Activated naive CD8-positive, alpha-beta T cell treated with anti-CD3 and anti-CD28 coated beads, Interleukin-2, amount 10 ng/mL, durations not matched to agents 7 days and 5 days (primary cell): Measurements from ENCODE around the gene SIN3B. TPM values are rescaled to one million over a fixed set of nuclear protein-coding genes. Genes with fewer than 3 reads are reported as not detected.

Source experiments
- ATAC-seq: fragments of 150-1000 bp; cut with Tn5 transposase; one replicate; pipeline ENCODE4 v1.10.0; 2021; ENCODE audit warnings: low read depth, moderate library complexity
- POLR2A ChIA-PET: fragments of 350-600 bp; sonication (Branson Sonifier 250); formaldehyde crosslinking; loops from one replicate; lab custom pipeline; 2021; ENCODE audit warnings: antibody characterized with exemption; lab: Charles Lee
- DNase-seq: peaks from one replicate; pipeline ENCODE4 v3.0.0; 2021
- H3K27ac Mint-ChIP-seq: one replicate; pipeline ENCODE4 v1.8.0; 2022; ENCODE audit warnings: mild to moderate bottlenecking, mixed read lengths
- H3K27me3 Mint-ChIP-seq: one replicate; pipeline ENCODE4 v1.8.0; 2022; ENCODE audit warnings: mild to moderate bottlenecking, moderate library complexity, mixed read lengths
- H3K36me3 Mint-ChIP-seq: one replicate; pipeline ENCODE4 v1.8.0; 2021; ENCODE audit warnings: mild to moderate bottlenecking, mixed read lengths
- H3K4me1 Mint-ChIP-seq: one replicate; pipeline ENCODE4 v1.8.0; 2021; ENCODE audit warnings: mixed read lengths
- H3K4me3 Mint-ChIP-seq: one replicate; pipeline ENCODE4 v1.8.0; 2022; ENCODE audit warnings: mild to moderate bottlenecking, moderate library complexity, mixed read lengths
- H3K9me3 Mint-ChIP-seq: one replicate; pipeline ENCODE4 v1.8.0; 2021; ENCODE audit warnings: mixed read lengths
- total RNA-seq, 2 experiments: library from RNA; stranded (reverse); gene quantifications; one replicate each; pipeline ENCODE4 v1.2.3, GENCODE V29; 2021

Gene SIN3B
- total RNA-seq, 2 experiments from 2014 or later: 49.3 to 50.3 TPM

DNA sequence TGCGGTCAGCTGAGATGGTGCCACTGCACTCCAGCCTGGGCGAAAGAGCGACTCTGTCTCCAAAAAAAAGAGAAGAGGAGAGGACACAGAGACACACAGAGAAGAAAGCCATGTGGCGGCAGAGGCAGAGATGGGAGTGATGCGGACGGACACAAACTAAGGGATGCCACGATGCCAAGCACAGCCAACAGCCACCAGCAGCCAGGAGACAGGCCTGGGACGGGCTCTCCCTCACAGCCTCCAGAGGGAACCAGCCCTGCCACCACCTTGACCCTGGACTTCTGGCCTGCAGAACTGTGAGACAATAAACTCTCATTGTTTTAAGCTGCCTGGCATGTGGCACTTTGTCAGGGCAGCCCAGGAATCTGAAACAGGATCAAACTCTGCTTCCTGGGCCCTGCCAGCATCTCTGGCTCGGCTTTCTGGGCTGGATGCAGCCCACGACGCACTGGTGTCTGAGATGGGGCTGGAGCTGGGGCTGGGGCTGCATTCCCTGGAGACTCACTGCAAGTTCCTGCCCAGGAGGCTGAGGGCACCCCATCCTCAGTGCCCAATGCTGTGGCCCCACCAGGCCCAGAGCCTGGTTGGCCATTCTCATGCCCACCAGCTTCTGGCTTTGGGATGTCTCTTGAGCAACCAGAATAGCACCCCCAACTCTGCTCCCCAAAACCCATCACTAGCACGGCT lies 62.6 kb downstream of the SIN3B start:
- H3K27me3 Mint-ChIP-seq: peaks cover 25% of the 10 kb centered on the region
- no peaks in the 10 kb centered on the region for H3K9me3 Mint-ChIP-seq
- DNase-seq (no peak), ATAC-seq (no peak)
- no peak overlapping the region for H3K27ac Mint-ChIP-seq
- POLR2A ChIA-PET: no interaction called here
- H3K4me3 Mint-ChIP-seq: no peak overlapping the region
- no peaks in the 10 kb centered on the region for H3K36me3 Mint-ChIP-seq
- peaks cover 23% of the 10 kb centered on the region for H3K4me1 Mint-ChIP-seq

DNA sequence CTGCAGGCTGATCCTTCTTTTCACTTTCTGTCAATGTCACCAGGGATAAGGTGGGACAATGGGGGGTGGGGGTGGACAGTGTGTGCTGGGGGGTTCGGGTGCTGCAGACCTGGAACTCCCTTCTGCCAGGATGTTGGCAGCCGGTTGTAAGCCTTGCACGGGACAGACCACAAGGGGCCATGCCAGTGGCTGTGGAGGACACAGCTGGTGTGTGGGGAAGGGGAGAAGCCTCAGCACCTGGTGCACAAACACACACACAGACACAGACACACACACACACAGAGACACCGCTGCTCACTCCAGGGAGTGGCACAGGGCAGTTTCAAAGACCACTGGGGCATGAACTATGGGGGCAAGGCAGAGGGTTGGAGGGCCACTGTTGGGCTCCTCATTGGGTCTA lies 63.2 kb downstream of the SIN3B start:
- ATAC-seq (no peak), DNase-seq (no peak)
- H3K9me3 Mint-ChIP-seq: no peaks in the 10 kb centered on the region
- H3K27me3 Mint-ChIP-seq: peaks cover 23% of the 10 kb centered on the region
- H3K4me3 Mint-ChIP-seq: no peak overlapping the region
- H3K27ac Mint-ChIP-seq: no peak overlapping the region
- POLR2A ChIA-PET: no interaction called here
- no peaks in the 10 kb centered on the region for H3K36me3 Mint-ChIP-seq
- peaks cover 23% of the 10 kb centered on the region for H3K4me1 Mint-ChIP-seq

- Mint-ChIP-seq H3K4me3 (no peak overlapping the region), H3K27ac (peak overlapping the region; percentile 69), H3K9me3 (no peaks in the 10 kb centered on the region), H3K36me3 (no peaks in the 10 kb centered on the region), H3K27me3 (peaks cover 25% of the 10 kb centered on the region), H3K4me1 (peaks cover 20% of the 10 kb centered on the region)
- ATAC-seq (no peak), DNase-seq (no peak)
- POLR2A ChIA-PET: no interaction called here
These were observed 63.9 kb downstream of the SIN3B start for GRCh38 chr19:16892868-16893685.

DNA sequence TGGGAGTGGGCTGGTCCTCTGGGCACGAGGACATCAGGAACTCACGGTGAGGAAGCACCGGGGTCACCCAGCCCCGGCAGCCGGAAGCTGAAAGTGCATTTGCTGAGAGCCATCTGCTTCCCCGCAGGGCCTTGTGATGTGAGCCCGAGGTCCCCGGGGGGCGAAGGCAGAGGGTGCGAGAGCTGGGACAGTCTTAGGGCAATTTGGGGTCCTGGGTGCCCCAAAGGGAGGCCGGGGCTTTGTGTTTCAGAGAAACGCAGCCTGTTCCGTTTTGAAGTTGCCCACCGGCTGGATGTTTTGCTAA lies 64.4 kb downstream of the SIN3B start:
- H3K4me1 Mint-ChIP-seq: peaks cover 22% of the 10 kb centered on the region
- ATAC-seq: no peak
- POLR2A ChIA-PET: no interaction called here
- peak; percentile 52 for DNase-seq
- no peaks in the 10 kb centered on the region for H3K36me3 Mint-ChIP-seq
- no peak overlapping the region for H3K4me3 Mint-ChIP-seq
- H3K27me3 Mint-ChIP-seq: peaks cover 30% of the 10 kb centered on the region
- H3K27ac Mint-ChIP-seq: peak overlapping the region; percentile 69
- no peaks in the 10 kb centered on the region for H3K9me3 Mint-ChIP-seq

DNA sequence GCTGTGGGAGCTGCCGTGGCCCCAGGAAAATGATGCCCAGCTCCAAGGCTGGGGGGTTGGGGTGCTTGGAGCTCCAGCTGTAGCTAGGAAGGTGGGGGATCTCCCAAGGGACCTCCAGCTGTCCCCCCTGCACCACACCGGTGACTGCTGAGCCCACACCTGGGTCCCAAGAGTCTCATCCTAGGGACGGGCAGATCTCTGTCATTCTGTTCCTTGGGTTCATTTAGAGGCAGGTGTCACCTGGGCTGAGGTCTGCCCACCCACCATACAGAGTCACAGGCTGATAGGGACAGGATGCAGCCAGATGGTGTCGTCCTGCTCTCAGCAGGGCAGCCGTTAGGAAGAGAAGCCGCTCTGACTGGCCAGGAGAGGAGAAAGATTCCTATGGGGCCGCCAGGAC lies 64.9 kb downstream of the SIN3B start:
- ATAC-seq (no peak), DNase-seq (no peak)
- peaks cover 20% of the 10 kb centered on the region for H3K4me1 Mint-ChIP-seq
- no peak overlapping the region for H3K4me3 Mint-ChIP-seq
- no peaks in the 10 kb centered on the region for H3K36me3 Mint-ChIP-seq
- H3K27me3 Mint-ChIP-seq: peaks cover 33% of the 10 kb centered on the region
- no peaks in the 10 kb centered on the region for H3K9me3 Mint-ChIP-seq
- no peak overlapping the region for H3K27ac Mint-ChIP-seq
- POLR2A ChIA-PET: interaction anchor here (0.7 kb wide), 1 partner anchor 233 kb away, joined by 3 read pairs; the partner anchor contains the start of gene TMEM38A

- peaks cover 33% of the 10 kb centered on the region for H3K27me3 Mint-ChIP-seq
- H3K4me3 Mint-ChIP-seq: peak overlapping the region; percentile 32
- POLR2A ChIA-PET: interaction anchor here (0.6 kb wide), 1 partner anchor 64 kb away, joined by 5 read pairs; no protein-coding TSS in a partner anchor
- ATAC-seq (no peak), DNase-seq (no peak)
- no peaks in the 10 kb centered on the region for H3K9me3 Mint-ChIP-seq
- H3K27ac Mint-ChIP-seq: no peak overlapping the region
- peaks cover 26% of the 10 kb centered on the region for H3K4me1 Mint-ChIP-seq
- no peaks in the 10 kb centered on the region for H3K36me3 Mint-ChIP-seq
These were observed 66.4 kb downstream of the SIN3B start for GRCh38 chr19:16895467-16896145.

- POLR2A ChIA-PET: interaction anchor here (0.5 to 0.6 kb wide), 2 partner anchors 60 to 65 kb away, joined by 3 to 5 read pairs; no protein-coding TSS in a partner anchor
- peak overlapping the region; percentile 77 for H3K4me3 Mint-ChIP-seq
- H3K36me3 Mint-ChIP-seq: no peaks in the 10 kb centered on the region
- H3K27ac Mint-ChIP-seq: peak overlapping the region; percentile 80
- peaks cover 26% of the 10 kb centered on the region for H3K4me1 Mint-ChIP-seq
- ATAC-seq (peak; percentile 22), DNase-seq (peak; percentile 57)
- H3K27me3 Mint-ChIP-seq: peaks cover 33% of the 10 kb centered on the region
- no peaks in the 10 kb centered on the region for H3K9me3 Mint-ChIP-seq
These were observed 67.2 kb downstream of the SIN3B start for GRCh38 chr19:16896146-16897028.

- Mint-ChIP-seq H3K4me3 (peak overlapping the region; percentile 77), H3K36me3 (no peaks in the 10 kb centered on the region), H3K27me3 (peaks cover 31% of the 10 kb centered on the region), H3K9me3 (no peaks in the 10 kb centered on the region), H3K27ac (peak overlapping the region; percentile 80), H3K4me1 (peaks cover 26% of the 10 kb centered on the region)
- POLR2A ChIA-PET: no interaction called here
- ATAC-seq (peak; percentile 35), DNase-seq (peak; percentile 78)
These were observed 68.0 kb downstream of the SIN3B start for GRCh38 chr19:16897029-16897855.

DNA sequence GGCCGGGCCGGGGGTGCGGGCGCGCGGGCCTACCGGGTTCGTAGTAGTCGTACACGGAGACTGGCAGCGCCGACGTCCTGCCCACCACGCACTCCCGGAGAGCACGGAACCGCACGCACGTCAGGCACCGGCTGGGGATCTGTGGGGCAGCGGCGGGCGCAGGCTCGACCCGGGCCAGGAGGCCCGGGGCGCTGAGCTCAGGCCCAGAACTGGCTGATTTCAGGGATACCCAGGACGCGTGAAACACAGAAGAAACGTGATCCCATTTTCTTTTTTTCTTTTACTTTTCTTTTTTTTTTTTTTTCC lies 68.6 kb downstream of the SIN3B start:
- Mint-ChIP-seq H3K27ac (peak overlapping the region; percentile 62), H3K4me3 (peak overlapping the region; percentile 39), H3K9me3 (no peaks in the 10 kb centered on the region), H3K4me1 (peaks cover 24% of the 10 kb centered on the region), H3K36me3 (no peaks in the 10 kb centered on the region), H3K27me3 (peaks cover 29% of the 10 kb centered on the region)
- peak; percentile 9 for ATAC-seq
- POLR2A ChIA-PET: interaction anchor here (0.5 kb wide), 1 partner anchor 56 kb away, joined by 3 read pairs; no protein-coding TSS in a partner anchor
- no peak for DNase-seq

GRCh38 chr19:16898361-16899015 lies 69.3 kb downstream of the SIN3B start:
- H3K9me3 Mint-ChIP-seq: no peaks in the 10 kb centered on the region
- peak overlapping the region; percentile 39 for H3K4me3 Mint-ChIP-seq
- DNase-seq: no peak
- H3K36me3 Mint-ChIP-seq: no peaks in the 10 kb centered on the region
- POLR2A ChIA-PET: interaction anchor here (0.5 kb wide), 1 partner anchor 57 kb away, joined by 3 read pairs; no protein-coding TSS in a partner anchor
- ATAC-seq: no peak
- peak overlapping the region; percentile 62 for H3K27ac Mint-ChIP-seq
- peaks cover 18% of the 10 kb centered on the region for H3K4me1 Mint-ChIP-seq
- peaks cover 29% of the 10 kb centered on the region for H3K27me3 Mint-ChIP-seq

- DNase-seq: peak; percentile 63
- Mint-ChIP-seq H3K27me3 (peaks cover 24% of the 10 kb centered on the region), H3K36me3 (no peaks in the 10 kb centered on the region), H3K4me1 (peaks cover 15% of the 10 kb centered on the region), H3K4me3 (peak overlapping the region; percentile 31), H3K27ac (peak overlapping the region; percentile 20), H3K9me3 (no peaks in the 10 kb centered on the region)
- POLR2A ChIA-PET: no interaction called here
- ATAC-seq: peak; percentile 43
These were observed 70.4 kb downstream of the SIN3B start for GRCh38 chr19:16899566-16900075.
